K562 (cell line): ENCODE measurements around the gene RASL10B. TPM values are rescaled to one million over a fixed set of nuclear protein-coding genes. Genes with fewer than 3 reads are reported as not detected.

ENCODE experiments used
- ATAC-seq: fragments of 200-7000 bp; cut with Tn5 transposase; 3 replicates; pipeline ENCODE4 v1.9.1; 2020; ENCODE audit warnings: moderate library complexity
- BruUV-seq: library from RNA; stranded (reverse); fragments of 400-500 nt; replicated peaks from 2 replicates; lab custom pipeline; 2021; lab: Mats Ljungman, UMichigan
- CTCF ChIA-PET: fragments of 300-600 bp; formaldehyde crosslinking; extraction: SDS; loops from one replicate; lab custom pipeline; 2021; ENCODE audit warnings: low intra/inter-chr PET ratio; lab: Yijun Ruan, JAX
- POLR2A ChIA-PET: fragments of 300-600, 350-650 bp; sonication (Branson Sonifier 250); formaldehyde crosslinking; extraction: SDS; loops from one replicate; lab custom pipeline; 2021; ENCODE audit warnings: antibody characterized with exemption, inconsistent platforms; lab: Yijun Ruan, JAX
- DNase-seq, 4 experiments: peaks; one replicate each; pipeline versions ENCODE4 v3.0.0 to v3.0.0-alpha.2; 2011 to 2018; ENCODE audit warnings: low spot score in 3 of 4, mixed read lengths in 3 of 4; ENCODE audit errors: extremely low read depth in 1 of 4
- FAIRE-seq: peaks from 2 replicates; lab custom pipeline; 2011; peaks lifted over from hg19 to GRCh38; lab: Jason Lieb, UNC
- H2AFZ ChIP-seq: 2 replicates; pipeline ENCODE4 v1.6.0; 2011; ENCODE audit warnings: low read depth, low read length, control low read depth, inconsistent platforms
- H3K27ac ChIP-seq: fragments of 200-600 bp; 3 replicates; pipeline ENCODE4 v1.8.0; 2011; ENCODE audit warnings: low read depth, mild to moderate bottlenecking, control low read depth, inconsistent platforms, low read length, moderate library complexity, mixed read lengths; ENCODE audit errors: extremely low read depth
- H3K27me3 ChIP-seq, 2 experiments: fragments of 300-600 bp in 1 of 2; 2 replicates in 1 of 2; 3 replicates in 1 of 2; pipeline versions ENCODE4 v1.6.0 to v1.8.0; 2011; ENCODE audit warnings: inconsistent platforms in 2 of 2, low read length in 2 of 2, mild to moderate bottlenecking in 1 of 2, mixed read lengths in 1 of 2, moderate library complexity in 1 of 2; ENCODE audit not compliant: control insufficient read depth in 2 of 2, insufficient read depth in 2 of 2
- H3K36me3 ChIP-seq: fragments of 300-600 bp; 3 replicates; pipeline ENCODE4 v1.8.0; 2011; ENCODE audit warnings: mild to moderate bottlenecking, low read length, inconsistent platforms; ENCODE audit not compliant: control insufficient read depth, insufficient read depth
- H3K4me1 ChIP-seq, 2 experiments: fragments of 200-600 bp in 1 of 2; replicated peaks in 1 of 2; 2 replicates in 1 of 2; 3 replicates in 1 of 2; pipeline versions ENCODE4 v1.5.1 to v1.8.0; 2011; ENCODE audit warnings: inconsistent platforms in 2 of 2, low read length in 2 of 2, mild to moderate bottlenecking in 1 of 2, mixed read lengths in 1 of 2, moderate library complexity in 1 of 2; ENCODE audit not compliant: control insufficient read depth in 2 of 2, insufficient read depth in 2 of 2
- H3K4me2 ChIP-seq: 2 replicates; pipeline ENCODE4 v1.6.1; 2011; ENCODE audit warnings: low read length, control low read depth, inconsistent platforms, mixed read lengths; ENCODE audit not compliant: insufficient read depth
- H3K4me3 ChIP-seq: fragments of 200-600 bp; sonication (generic), shearing (Covaris generic); 2 replicates; pipeline ENCODE4 v1.5.1; 2016; ENCODE audit warnings: control low read depth, inconsistent platforms
- H3K79me2 ChIP-seq: fragments of 200-600 bp; 3 replicates; pipeline ENCODE4 v1.8.0; 2011; ENCODE audit warnings: low read length, inconsistent platforms; ENCODE audit not compliant: control insufficient read depth, insufficient read depth
- H3K9ac ChIP-seq, 2 experiments: 2 replicates each; pipeline versions ENCODE4 v1.6.0 to v1.6.1; 2011; ENCODE audit warnings: low read depth in 2 of 2, low read length in 2 of 2, control low read depth in 1 of 2, inconsistent platforms in 1 of 2, mild to moderate bottlenecking in 1 of 2, mixed read lengths in 1 of 2; ENCODE audit not compliant: insufficient read depth in 1 of 2
- H3K9me1 ChIP-seq: one replicate; pipeline ENCODE4 v1.6.0; 2011; ENCODE audit warnings: inconsistent platforms, mild to moderate bottlenecking, low read length, moderate library complexity; ENCODE audit not compliant: control insufficient read depth, insufficient read depth
- H3K9me3 ChIP-seq: replicated peaks from 2 replicates; pipeline ENCODE4 v1.5.1; 2011; ENCODE audit warnings: low read depth, low read length, inconsistent platforms; ENCODE audit not compliant: control insufficient read depth, insufficient read depth
- H4K20me1 ChIP-seq: replicated peaks from 2 replicates; pipeline ENCODE4 v1.6.1; 2011; ENCODE audit warnings: low read length, inconsistent platforms, mixed read lengths; ENCODE audit not compliant: control insufficient read depth, insufficient read depth
- BHLHE40 ChIP-seq: IDR thresholded peaks from 2 replicates; pipeline ENCODE4 v1.6.1; 2011; ENCODE audit warnings: low read length, improper control_type of control experiment
- C11orf30 ChIP-seq: fragments of 450-650 bp; IDR thresholded peaks from 2 replicates; pipeline ENCODE4 v1.6.1; 2016; ENCODE audit warnings: low read depth, mild to moderate bottlenecking
- MAFG ChIP-seq: fragments of 450-650 bp; conservative IDR thresholded peaks from 2 replicates; pipeline ENCODE4 v1.6.1; 2016; ENCODE audit warnings: missing genetic modification characterization, missing compliant biosample characterization
- MEF2A ChIP-seq: IDR thresholded peaks from 2 replicates; pipeline ENCODE4 v1.6.1; 2011; ENCODE audit warnings: low read depth, mild to moderate bottlenecking, low read length, moderate library complexity; ENCODE audit not compliant: control insufficient read depth
- NFYB ChIP-seq: IDR thresholded peaks from 2 replicates; pipeline ENCODE4 v1.6.1; 2011; ENCODE audit warnings: mild to moderate bottlenecking, moderate library complexity; ENCODE audit not compliant: insufficient read length; ENCODE audit errors: extremely low read depth
- RCOR1 ChIP-seq, 2 experiments: IDR thresholded peaks; 2 replicates each; pipeline ENCODE4 v1.6.1; 2012; ENCODE audit warnings: low read depth in 2 of 2, low read length in 2 of 2, borderline replicate concordance in 1 of 2, improper control_type of control experiment in 1 of 2
- ZNF316 ChIP-seq: fragments of 450-650 bp; IDR thresholded peaks from 2 replicates; pipeline ENCODE4 v1.6.1; 2016
- ZNF77 ChIP-seq: fragments of 250-450 bp; sonication (Bioruptor Pico); IDR thresholded peaks from 2 replicates; pipeline ENCODE4 v1.5.0; 2020
- WGBS: fragments of 100-300 bp; shearing (Covaris generic); methylation state at CpG from one replicate; pipeline ENCODE4 v1.1.6; 2016; ENCODE audit warnings: low coverage, mixed read lengths; ENCODE audit not compliant: insufficient coverage; ENCODE audit errors: missing lambda C conversion rate; 5-methylcytosine and 5-hydroxymethylcytosine counted together
- in situ Hi-C: fragments of 300-500 bp; cut with MboI; formaldehyde crosslinking; loops from 4 replicates; pipeline ENCODE4 v1.15.0; 2018; ENCODE audit warnings: inconsistent platforms, mixed read lengths
- intact Hi-C: fragments of 100-400 bp; cut with micrococcal nuclease; formaldehyde crosslinking; loops from 2 replicates; pipeline ENCODE4 v1.14.2; 2022
- polyA plus RNA-seq, 8 experiments: library from polyadenylated mRNA; depleted of rRNA in 4 of 8; stranded (reverse) in 5 of 8; unstranded in 3 of 8; fragments of >200 nt; fragmentation: Nextera tagmentation in 2 of 8; fragmentation: Illumina TruSeq in 1 of 8; extraction: Ambion mirVana in 2 of 8; extraction: Trizol in 1 of 8; gene quantifications; 2 replicates each; pipeline versions ENCODE4 v1.2.1 to v1.2.3, GENCODE V29; 2011 to 2014; ENCODE audit warnings: inconsistent platforms in 1 of 8, missing spikeins in 1 of 8
- total RNA-seq, 7 experiments: library from RNA; depleted of rRNA in 6 of 7; stranded (reverse); fragments of >200 nt in 6 of 7; fragmentation: Illumina TruSeq in 2 of 7; extraction: Trizol in 2 of 7; gene quantifications; 2 replicates each; pipeline versions ENCODE4 v1.2.1 to v1.2.3, GENCODE V29; 2011 to 2021; ENCODE audit warnings: low replicate concordance in 1 of 7
- TF ChIP-seq, protein P1 (sequence below): sonication (generic); formaldehyde crosslinking; IDR thresholded peaks from 2 replicates; pipeline ENCODE4 v1.8.1; 2023; ENCODE audit warnings: missing genetic modification reagents, mild to moderate bottlenecking, borderline replicate concordance

Gene RASL10B
- total and polyA plus RNA-seq, 9 of the 15 experiments (the other 6 are each of a cell fraction or from before 2014, with no cell fraction given), result 0.04 to 0.31 (median 0.14) TPM; not detected in 2

DNA sequence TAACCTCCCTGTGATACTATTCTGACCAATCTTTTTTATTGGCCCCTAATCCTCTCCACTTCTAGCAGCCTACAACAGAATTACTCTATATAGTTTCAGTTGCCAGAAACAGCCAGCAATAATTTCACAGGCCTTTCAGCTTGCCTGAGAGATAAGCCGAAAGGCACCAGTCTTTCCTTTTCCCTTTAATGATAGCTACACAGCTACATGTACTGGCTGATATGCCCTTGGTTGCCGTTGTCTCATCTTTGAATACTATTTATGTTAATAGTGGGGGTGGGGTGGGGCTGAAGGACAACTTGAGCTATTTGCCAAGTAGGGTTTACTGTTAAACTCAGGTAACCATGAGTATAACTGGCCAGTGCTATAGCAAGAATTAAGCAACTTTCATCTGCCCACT is 35.8 kb upstream of the RASL10B start (continued):
- TF ChIP-seq MEF2A (no peak), NFYB (no peak), ZNF77 (CRISPR knock-in tag) (no peak), BHLHE40 (no peak)
- TF ChIP-seq, protein P1, sequence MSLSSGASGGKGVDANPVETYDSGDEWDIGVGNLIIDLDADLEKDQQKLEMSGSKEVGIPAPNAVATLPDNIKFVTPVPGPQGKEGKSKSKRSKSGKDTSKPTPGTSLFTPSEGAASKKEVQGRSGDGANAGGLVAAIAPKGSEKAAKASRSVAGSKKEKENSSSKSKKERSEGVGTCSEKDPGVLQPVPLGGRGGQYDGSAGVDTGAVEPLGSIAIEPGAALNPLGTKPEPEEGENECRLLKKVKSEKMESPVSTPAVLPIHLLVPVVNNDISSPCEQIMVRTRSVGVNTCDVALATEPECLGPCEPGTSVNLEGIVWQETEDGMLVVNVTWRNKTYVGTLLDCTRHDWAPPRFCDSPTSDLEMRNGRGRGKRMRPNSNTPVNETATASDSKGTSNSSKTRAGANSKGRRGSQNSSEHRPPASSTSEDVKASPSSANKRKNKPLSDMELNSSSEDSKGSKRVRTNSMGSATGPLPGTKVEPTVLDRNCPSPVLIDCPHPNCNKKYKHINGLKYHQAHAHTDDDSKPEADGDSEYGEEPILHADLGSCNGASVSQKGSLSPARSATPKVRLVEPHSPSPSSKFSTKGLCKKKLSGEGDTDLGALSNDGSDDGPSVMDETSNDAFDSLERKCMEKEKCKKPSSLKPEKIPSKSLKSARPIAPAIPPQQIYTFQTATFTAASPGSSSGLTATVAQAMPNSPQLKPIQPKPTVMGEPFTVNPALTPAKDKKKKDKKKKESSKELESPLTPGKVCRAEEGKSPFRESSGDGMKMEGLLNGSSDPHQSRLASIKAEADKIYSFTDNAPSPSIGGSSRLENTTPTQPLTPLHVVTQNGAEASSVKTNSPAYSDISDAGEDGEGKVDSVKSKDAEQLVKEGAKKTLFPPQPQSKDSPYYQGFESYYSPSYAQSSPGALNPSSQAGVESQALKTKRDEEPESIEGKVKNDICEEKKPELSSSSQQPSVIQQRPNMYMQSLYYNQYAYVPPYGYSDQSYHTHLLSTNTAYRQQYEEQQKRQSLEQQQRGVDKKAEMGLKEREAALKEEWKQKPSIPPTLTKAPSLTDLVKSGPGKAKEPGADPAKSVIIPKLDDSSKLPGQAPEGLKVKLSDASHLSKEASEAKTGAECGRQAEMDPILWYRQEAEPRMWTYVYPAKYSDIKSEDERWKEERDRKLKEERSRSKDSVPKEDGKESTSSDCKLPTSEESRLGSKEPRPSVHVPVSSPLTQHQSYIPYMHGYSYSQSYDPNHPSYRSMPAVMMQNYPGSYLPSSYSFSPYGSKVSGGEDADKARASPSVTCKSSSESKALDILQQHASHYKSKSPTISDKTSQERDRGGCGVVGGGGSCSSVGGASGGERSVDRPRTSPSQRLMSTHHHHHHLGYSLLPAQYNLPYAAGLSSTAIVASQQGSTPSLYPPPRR, result no peak
- TF ChIP-seq, all 486 proteins: peak for 0

DNA sequence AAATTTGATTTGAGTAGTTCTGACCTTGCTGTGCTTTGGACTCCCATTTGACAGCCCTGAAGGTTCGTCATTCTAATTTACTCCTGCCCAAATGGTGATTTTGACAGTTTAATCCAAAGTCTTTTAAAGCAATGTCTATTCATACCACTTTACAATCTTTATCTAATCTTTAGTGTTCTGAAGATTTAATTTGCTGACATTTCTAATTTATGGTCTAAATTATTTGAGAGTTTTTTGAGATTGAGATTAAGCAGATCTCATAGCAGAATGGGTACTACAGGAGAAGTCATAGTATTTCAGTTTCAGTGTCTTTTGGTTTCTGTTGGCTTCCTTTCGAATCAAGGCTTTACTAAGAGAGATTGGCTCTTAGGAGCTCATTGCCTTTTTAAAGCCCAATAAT is 32.6 kb upstream of the RASL10B start:
- no peak for FAIRE-seq
- no peaks in the 10 kb centered on the region for H3K27me3 ChIP-seq
- WGBS, result 94% methylated on average over 2 of the region's 2 CpGs
- no peak overlapping the region for H3K4me2 ChIP-seq
- intact Hi-C loops, result no loop called here
- ChIA-PET CTCF (no interaction called here), POLR2A (interaction anchor here (0.9 kb wide), 1 partner anchor 15 kb away, joined by 3 read pairs; no protein-coding TSS in a partner anchor)
- H3K4me1 ChIP-seq, result no peaks in the 10 kb centered on the region
- H2AFZ ChIP-seq, result no peak overlapping the region
- TF ChIP-seq MAFG (tag), result 0 out of 2 replicates have a peak, but pooled peaks have one; percentile 26
- peak; percentile 82 for TF ChIP-seq ZNF316
- no peak for TF ChIP-seq RCOR1 (IDR thresholded peaks at IDR 0.05; ENCODE audit: borderline replicate concordance in 1 of 2, low read depth in 2 of 2, low read length in 2 of 2)
- peak; percentile 59 for TF ChIP-seq C11orf30
- TF ChIP-seq, all 486 proteins: peak for 3
- Histone ChIP-seq H3K9ac (no peak overlapping the region), H3K4me3 (no peak overlapping the region), H3K27ac (no peak overlapping the region), H4K20me1 (no peaks in the 10 kb centered on the region), H3K36me3 (peaks cover 81% of the 10 kb centered on the region), H3K9me3 (no peaks in the 10 kb centered on the region), H3K9me1 (no peaks in the 10 kb centered on the region), H3K79me2 (peaks cover 4% of the 10 kb centered on the region; the same call in 1 of the 3 replicates)
- no peak for ATAC-seq
- DNase-seq, result no peak
- in situ Hi-C loops, result no loop called here
- BruUV-seq, result no TSS peak
